PFSK-1 (cell line): Measurements from ENCODE around the gene DENND2A.

Source experiments
- POLR2AphosphoS5 ChIP-seq: IDR thresholded peaks from 2 replicates; pipeline ENCODE4 v1.6.1; 2012; ENCODE audit warnings: low read depth, mild to moderate bottlenecking, control low read depth, low read length, moderate library complexity
- TF ChIP-seq, protein P1 (sequence below), 2 experiments: IDR thresholded peaks; 2 replicates each; pipeline versions ENCODE4 v1.6.1 to v1.8.0; 2011 to 2012; ENCODE audit warnings: low read depth in 2 of 2, low read length in 2 of 2, control low read depth in 1 of 2, inconsistent platforms in 1 of 2, mild to moderate bottlenecking in 1 of 2, moderate library complexity in 1 of 2; ENCODE audit not compliant: insufficient read depth in 1 of 2

DNA sequence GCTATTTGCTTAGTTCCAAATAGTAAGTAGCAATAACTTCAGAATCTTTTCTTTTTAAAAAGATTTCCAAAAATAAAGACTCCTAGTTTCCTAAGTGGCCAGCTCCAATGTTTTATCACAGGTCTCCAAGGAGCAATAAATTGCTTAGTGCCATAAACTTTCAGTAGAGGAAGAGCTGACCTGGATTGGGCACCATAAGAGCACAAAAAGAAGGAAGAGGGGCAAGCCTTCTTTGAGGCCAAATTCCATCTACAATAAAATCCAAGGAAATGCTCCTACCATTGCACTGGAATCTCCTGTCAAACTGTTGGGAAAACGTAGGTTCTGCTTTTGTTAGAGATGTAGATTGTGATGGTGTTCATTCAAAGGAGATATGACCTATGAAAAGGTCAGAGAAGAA, 64.0 kb downstream of the DENND2A start:
- no peak for TF ChIP-seq POLR2AphosphoS5
- TF ChIP-seq, protein P1, sequence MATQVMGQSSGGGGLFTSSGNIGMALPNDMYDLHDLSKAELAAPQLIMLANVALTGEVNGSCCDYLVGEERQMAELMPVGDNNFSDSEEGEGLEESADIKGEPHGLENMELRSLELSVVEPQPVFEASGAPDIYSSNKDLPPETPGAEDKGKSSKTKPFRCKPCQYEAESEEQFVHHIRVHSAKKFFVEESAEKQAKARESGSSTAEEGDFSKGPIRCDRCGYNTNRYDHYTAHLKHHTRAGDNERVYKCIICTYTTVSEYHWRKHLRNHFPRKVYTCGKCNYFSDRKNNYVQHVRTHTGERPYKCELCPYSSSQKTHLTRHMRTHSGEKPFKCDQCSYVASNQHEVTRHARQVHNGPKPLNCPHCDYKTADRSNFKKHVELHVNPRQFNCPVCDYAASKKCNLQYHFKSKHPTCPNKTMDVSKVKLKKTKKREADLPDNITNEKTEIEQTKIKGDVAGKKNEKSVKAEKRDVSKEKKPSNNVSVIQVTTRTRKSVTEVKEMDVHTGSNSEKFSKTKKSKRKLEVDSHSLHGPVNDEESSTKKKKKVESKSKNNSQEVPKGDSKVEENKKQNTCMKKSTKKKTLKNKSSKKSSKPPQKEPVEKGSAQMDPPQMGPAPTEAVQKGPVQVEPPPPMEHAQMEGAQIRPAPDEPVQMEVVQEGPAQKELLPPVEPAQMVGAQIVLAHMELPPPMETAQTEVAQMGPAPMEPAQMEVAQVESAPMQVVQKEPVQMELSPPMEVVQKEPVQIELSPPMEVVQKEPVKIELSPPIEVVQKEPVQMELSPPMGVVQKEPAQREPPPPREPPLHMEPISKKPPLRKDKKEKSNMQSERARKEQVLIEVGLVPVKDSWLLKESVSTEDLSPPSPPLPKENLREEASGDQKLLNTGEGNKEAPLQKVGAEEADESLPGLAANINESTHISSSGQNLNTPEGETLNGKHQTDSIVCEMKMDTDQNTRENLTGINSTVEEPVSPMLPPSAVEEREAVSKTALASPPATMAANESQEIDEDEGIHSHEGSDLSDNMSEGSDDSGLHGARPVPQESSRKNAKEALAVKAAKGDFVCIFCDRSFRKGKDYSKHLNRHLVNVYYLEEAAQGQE (IDR thresholded peaks at IDR 0.05; ENCODE audit: insufficient read depth in 1 of 2, low read depth in 2 of 2, low read length in 2 of 2) = no peak
